ENCODE results near the gene GALNT17. TPM values are rescaled to one million over a fixed set of nuclear protein-coding genes. Genes with fewer than 3 reads are reported as not detected.

Gene GALNT17
- polyA plus RNA-seq, 1 donor (not counting 4 experiments of a cell fraction or from before 2014, with no cell fraction given), result not detected

DNA sequence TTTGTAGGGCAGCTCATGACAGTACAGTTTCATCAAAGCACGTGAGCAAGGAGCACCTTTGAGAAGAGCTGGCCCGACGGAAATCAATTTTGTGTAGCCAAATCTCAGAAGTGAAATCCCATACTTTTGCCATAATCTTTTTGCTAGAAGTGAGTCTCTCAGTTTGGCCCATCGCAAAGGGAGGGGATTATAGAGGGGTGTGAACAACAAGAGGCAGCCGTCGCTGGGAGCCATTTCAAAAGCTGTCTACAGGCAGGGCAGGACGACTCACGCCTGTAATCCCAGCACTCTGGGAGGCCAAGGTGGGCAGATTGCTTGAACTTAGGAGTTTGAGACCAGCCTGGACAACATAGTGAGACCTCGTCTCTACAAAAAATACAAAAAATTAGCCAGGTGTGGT is 599.8 kb downstream of the GALNT17 start:
- H3K4me3 ChIP-seq (ENCODE audit: control insufficient read depth in 2 of 3, extremely low read depth in 1 of 3, insufficient read depth in 2 of 3, low read depth in 1 of 3, low read length in 3 of 3), result no peak overlapping the region
- H3K4me2 ChIP-seq (ENCODE audit: control insufficient read depth, extremely low read depth, insufficient read depth, low read depth, low read length), result no peak overlapping the region
- DNase-seq (ENCODE audit: low read depth, low spot score) (no peak), FAIRE-seq (no peak)
- no peaks in the 10 kb centered on the region for H3K9me3 ChIP-seq (ENCODE audit: control insufficient read depth, low read depth, low read length)
- H4K20me1 ChIP-seq (ENCODE audit: control insufficient read depth, extremely low read depth, insufficient read depth, low read length), result no peaks in the 10 kb centered on the region
- H3K27me3 ChIP-seq (ENCODE audit: control insufficient read depth, extremely low read depth, insufficient read depth, low read length), result no peaks in the 10 kb centered on the region
- no peak overlapping the region for H2AFZ ChIP-seq (ENCODE audit: control insufficient read depth, low read length)
- no peaks in the 10 kb centered on the region for H3K9me1 ChIP-seq (ENCODE audit: control insufficient read depth, extremely low read depth, insufficient read depth, low read length)
- H3K9ac ChIP-seq (ENCODE audit: control insufficient read depth, extremely low read depth, insufficient read depth, low read length), result no peak overlapping the region
- no peak for TF ChIP-seq EZH2 (IDR thresholded peaks at IDR 0.05; ENCODE audit: low read length)
- TF ChIP-seq, protein P1, sequence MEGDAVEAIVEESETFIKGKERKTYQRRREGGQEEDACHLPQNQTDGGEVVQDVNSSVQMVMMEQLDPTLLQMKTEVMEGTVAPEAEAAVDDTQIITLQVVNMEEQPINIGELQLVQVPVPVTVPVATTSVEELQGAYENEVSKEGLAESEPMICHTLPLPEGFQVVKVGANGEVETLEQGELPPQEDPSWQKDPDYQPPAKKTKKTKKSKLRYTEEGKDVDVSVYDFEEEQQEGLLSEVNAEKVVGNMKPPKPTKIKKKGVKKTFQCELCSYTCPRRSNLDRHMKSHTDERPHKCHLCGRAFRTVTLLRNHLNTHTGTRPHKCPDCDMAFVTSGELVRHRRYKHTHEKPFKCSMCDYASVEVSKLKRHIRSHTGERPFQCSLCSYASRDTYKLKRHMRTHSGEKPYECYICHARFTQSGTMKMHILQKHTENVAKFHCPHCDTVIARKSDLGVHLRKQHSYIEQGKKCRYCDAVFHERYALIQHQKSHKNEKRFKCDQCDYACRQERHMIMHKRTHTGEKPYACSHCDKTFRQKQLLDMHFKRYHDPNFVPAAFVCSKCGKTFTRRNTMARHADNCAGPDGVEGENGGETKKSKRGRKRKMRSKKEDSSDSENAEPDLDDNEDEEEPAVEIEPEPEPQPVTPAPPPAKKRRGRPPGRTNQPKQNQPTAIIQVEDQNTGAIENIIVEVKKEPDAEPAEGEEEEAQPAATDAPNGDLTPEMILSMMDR (optimal IDR thresholded peaks at IDR 0.05 in 1 of 3, IDR thresholded peaks at IDR 0.05 in 1 of 3, conservative IDR thresholded peaks at IDR 0.05 in 1 of 3; ENCODE audit: extremely low read depth in 1 of 3, insufficient read depth in 2 of 3, low read length in 3 of 3), result no peak
- no peaks in the 10 kb centered on the region for H3K79me2 ChIP-seq (ENCODE audit: control insufficient read depth, insufficient read depth, low read length)
- no peaks in the 10 kb centered on the region for H3K36me3 ChIP-seq (ENCODE audit: control insufficient read depth in 2 of 2, extremely low read depth in 1 of 2, insufficient read depth in 2 of 2, low read length in 2 of 2)
- no peak overlapping the region for H3K27ac ChIP-seq (ENCODE audit: control insufficient read depth, insufficient read depth, low read length)
- no peaks in the 10 kb centered on the region for H3K4me1 ChIP-seq (ENCODE audit: control insufficient read depth, extremely low read depth, insufficient read depth, low read length)
- dilution Hi-C loops (cut with MboI; ENCODE audit: extremely low pct_ligation_motif_present, low sequenced_read_pairs), result loop anchor here (25.0 kb wide), 1 partner anchor 869 kb away; no protein-coding TSS in a partner anchor

DNA sequence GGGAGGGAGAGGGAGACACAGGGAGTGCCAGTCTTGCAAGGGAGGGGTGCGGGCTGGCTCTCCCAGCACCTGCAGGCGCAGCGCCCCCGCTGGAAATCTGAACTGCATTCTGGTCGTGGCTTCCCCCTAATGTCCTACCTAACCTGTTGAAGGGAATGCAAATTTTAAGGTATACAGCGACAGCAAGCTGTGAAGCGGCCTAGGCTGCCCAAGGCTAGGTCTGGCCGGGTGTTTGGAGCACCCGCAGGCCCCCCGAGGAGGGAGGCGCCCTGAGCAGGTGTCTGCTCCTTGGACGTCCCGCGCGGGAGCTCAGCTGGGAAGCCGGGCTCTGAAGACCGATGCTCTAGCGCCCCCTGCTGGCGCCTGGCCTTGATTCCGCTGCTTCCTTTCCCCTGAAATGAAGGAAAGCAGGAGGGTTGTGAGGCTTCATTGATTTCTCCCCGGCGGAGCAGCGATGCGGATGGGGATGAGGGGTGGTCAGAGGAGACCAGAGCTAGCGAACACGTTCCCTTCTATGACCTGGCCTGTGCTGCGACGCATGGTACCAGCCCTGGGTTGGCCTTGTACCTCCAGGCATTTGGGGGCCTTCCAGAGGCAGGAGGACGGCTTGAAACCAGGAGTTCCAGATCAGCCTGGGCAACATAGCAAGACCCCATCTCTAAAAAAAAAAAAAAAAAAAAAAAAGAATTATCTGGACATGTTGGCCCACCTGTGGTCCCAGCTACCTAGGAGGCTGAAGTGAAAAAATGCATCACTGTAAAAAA is 601.3 kb downstream of the GALNT17 start:
- Histone ChIP-seq H3K4me3 (ENCODE audit: control insufficient read depth in 2 of 3, extremely low read depth in 1 of 3, insufficient read depth in 2 of 3, low read depth in 1 of 3, low read length in 3 of 3) (no peak overlapping the region), H3K79me2 (ENCODE audit: control insufficient read depth, insufficient read depth, low read length) (no peaks in the 10 kb centered on the region), H3K9me1 (ENCODE audit: control insufficient read depth, extremely low read depth, insufficient read depth, low read length) (no peaks in the 10 kb centered on the region), H3K4me2 (ENCODE audit: control insufficient read depth, extremely low read depth, insufficient read depth, low read depth, low read length) (no peak overlapping the region), H3K27me3 (ENCODE audit: control insufficient read depth, extremely low read depth, insufficient read depth, low read length) (no peaks in the 10 kb centered on the region), H3K9me3 (ENCODE audit: control insufficient read depth, low read depth, low read length) (no peaks in the 10 kb centered on the region), H2AFZ (ENCODE audit: control insufficient read depth, low read length) (no peak overlapping the region), H3K4me1 (ENCODE audit: control insufficient read depth, extremely low read depth, insufficient read depth, low read length) (no peaks in the 10 kb centered on the region), H4K20me1 (ENCODE audit: control insufficient read depth, extremely low read depth, insufficient read depth, low read length) (no peaks in the 10 kb centered on the region), H3K9ac (ENCODE audit: control insufficient read depth, extremely low read depth, insufficient read depth, low read length) (no peak overlapping the region), H3K36me3 (ENCODE audit: control insufficient read depth in 2 of 2, extremely low read depth in 1 of 2, insufficient read depth in 2 of 2, low read length in 2 of 2) (no peaks in the 10 kb centered on the region), H3K27ac (ENCODE audit: control insufficient read depth, insufficient read depth, low read length) (no peak overlapping the region)
- TF ChIP-seq, protein P1 (optimal IDR thresholded peaks at IDR 0.05 in 1 of 3, IDR thresholded peaks at IDR 0.05 in 1 of 3, conservative IDR thresholded peaks at IDR 0.05 in 1 of 3; ENCODE audit: extremely low read depth in 1 of 3, insufficient read depth in 2 of 3, low read length in 3 of 3), result peak; percentile 68 to 90 (median 81)
- no peak for TF ChIP-seq EZH2 (IDR thresholded peaks at IDR 0.05; ENCODE audit: low read length)
- no peak for DNase-seq (ENCODE audit: low read depth, low spot score)
- dilution Hi-C loops (cut with MboI; ENCODE audit: extremely low pct_ligation_motif_present, low sequenced_read_pairs), result loop anchor here (25.0 kb wide), 1 partner anchor 871 kb away; no protein-coding TSS in a partner anchor
- no peak for FAIRE-seq
